ENCODE results near the gene ARAP3.

ARAP3 gene

GRCh38 chr5:141608557-141608956, 73.5 kb downstream of the ARAP3 start:
- CTCF ChIA-PET = interaction anchor here (1.2 to 2.5 kb wide), 3 partner anchors 10 to 16 kb away, joined by 6 to 10 read pairs (median 9); partner anchors contain the start of gene DIAPH1
- POLR2A ChIA-PET = interaction anchor here (1.4 to 2.1 kb wide), 2 partner anchors 9 to 28 kb away, joined by 4 to 6 read pairs; partner anchors contain the start of genes HDAC3 and RELL2
- DNase-seq (ENCODE audit: extremely low spot score) = no peak
- TF ChIP-seq SP1 (IDR thresholded peaks at IDR 0.05) (no peak), HDGF (IDR thresholded peaks at IDR 0.05; ENCODE audit: borderline replicate concordance) (no peak), FOXA1 (IDR thresholded peaks at IDR 0.05) (no peak), BHLHE40 (IDR thresholded peaks at IDR 0.05; ENCODE audit: borderline replicate concordance) (no peak), ZNF384 (IDR thresholded peaks at IDR 0.05) (no peak), CTBP1 (IDR thresholded peaks at IDR 0.05; ENCODE audit: borderline replicate concordance) (no peak), FOXK2 (IDR thresholded peaks at IDR 0.05) (no peak), LEF1 (IDR thresholded peaks at IDR 0.05; ENCODE audit: borderline replicate concordance) (no peak), L3MBTL2 (conservative IDR thresholded peaks at IDR 0.05) (no peak), ELF4 (IDR thresholded peaks at IDR 0.05) (no peak), ARNT (IDR thresholded peaks at IDR 0.05) (no peak), NFRKB (IDR thresholded peaks at IDR 0.05) (no peak), TARDBP (IDR thresholded peaks at IDR 0.05) (no peak), FOXM1 (IDR thresholded peaks at IDR 0.05; ENCODE audit: borderline replicate concordance) (no peak), SUZ12 (IDR thresholded peaks at IDR 0.05) (no peak), PKNOX1 (IDR thresholded peaks at IDR 0.05) (no peak)

GRCh38 chr5:141608046-141608445, 74.0 kb downstream of the ARAP3 start:
- DNase-seq (ENCODE audit: extremely low spot score) = no peak
- ChIA-PET CTCF (interaction anchor here (1.2 to 1.7 kb wide), 2 partner anchors 11 to 16 kb away, joined by 6 to 9 read pairs; partner anchors contain the start of gene DIAPH1), POLR2A (interaction anchor here (0.6 to 2.1 kb wide), 3 partner anchors 9 to 43 kb away, joined by 3 to 6 read pairs (median 4); partner anchors contain the start of genes FCHSD1, HDAC3 and RELL2)
- TF ChIP-seq FOXK2 (IDR thresholded peaks at IDR 0.05) = no peak

GRCh38 chr5:141605523-141606277, 76.3 kb downstream of the ARAP3 start:
- DNase-seq (ENCODE audit: extremely low spot score) = no peak
- CTCF ChIA-PET = interaction anchor here (1.6 kb wide), 1 partner anchor 12 kb away, joined by 3 read pairs; no protein-coding TSS in a partner anchor
- TF ChIP-seq LEF1 (IDR thresholded peaks at IDR 0.05; ENCODE audit: borderline replicate concordance) (no peak), CTBP1 (IDR thresholded peaks at IDR 0.05; ENCODE audit: borderline replicate concordance) (no peak), PKNOX1 (IDR thresholded peaks at IDR 0.05) (no peak), FOXA1 (IDR thresholded peaks at IDR 0.05) (no peak), ARNT (IDR thresholded peaks at IDR 0.05) (no peak), TARDBP (IDR thresholded peaks at IDR 0.05) (no peak), L3MBTL2 (conservative IDR thresholded peaks at IDR 0.05) (no peak), HDGF (IDR thresholded peaks at IDR 0.05; ENCODE audit: borderline replicate concordance) (no peak), ELF4 (IDR thresholded peaks at IDR 0.05) (no peak), BHLHE40 (IDR thresholded peaks at IDR 0.05; ENCODE audit: borderline replicate concordance) (no peak), ZNF384 (IDR thresholded peaks at IDR 0.05) (no peak), NFRKB (IDR thresholded peaks at IDR 0.05) (no peak), SP1 (IDR thresholded peaks at IDR 0.05) (no peak), FOXM1 (IDR thresholded peaks at IDR 0.05; ENCODE audit: borderline replicate concordance) (no peak), SUZ12 (IDR thresholded peaks at IDR 0.05) (no peak), FOXK2 (IDR thresholded peaks at IDR 0.05) (no peak)
- POLR2A ChIA-PET = interaction anchor here (1.0 kb wide), 1 partner anchor 31 kb away, joined by 6 read pairs; the partner anchor contains the start of genes HDAC3 and RELL2

GRCh38 chr5:141603923-141604717, 77.9 kb downstream of the ARAP3 start:
- POLR2A ChIA-PET = interaction anchor here (0.8 kb wide), 1 partner anchor 13 kb away, joined by 3 read pairs; no protein-coding TSS in a partner anchor
- CTCF ChIA-PET = no interaction called here
- DNase-seq (ENCODE audit: extremely low spot score) = no peak
- no peak for TF ChIP-seq SUZ12 (IDR thresholded peaks at IDR 0.05)
- TF ChIP-seq ZNF384 (IDR thresholded peaks at IDR 0.05) = no peak
- no peak for TF ChIP-seq HDGF (IDR thresholded peaks at IDR 0.05; ENCODE audit: borderline replicate concordance)
- no peak for TF ChIP-seq FOXM1 (IDR thresholded peaks at IDR 0.05; ENCODE audit: borderline replicate concordance)

All from HEK293T (cell line).